Tracheal epithelial cell (primary cell): ENCODE measurements around the gene SERTAD3. TPM values are rescaled to one million over a fixed set of nuclear protein-coding genes. Genes with fewer than 3 reads are reported as not detected.

ENCODE experiments used
- total RNA-seq: library from RNA; depleted of rRNA; stranded (reverse); fragments of >200 nt; gene quantifications from 2 replicates; pipeline ENCODE4 v1.2.1, GENCODE V29; 2014

The SERTAD3 gene
- total RNA-seq: 16.6 and 28.8 TPM in 2 replicates

GRCh38 chr19:40444000-40444824, at the start of gene SERTAD3:
Gene SERTAD3, minus strand, starts transcription at chr19:40444335. Its CDS starts 2,255 bp downstream, at chr19:40442080.

GRCh38 chr19:40466985-40467734, 23.0 kb upstream of the SERTAD3 start, which contains the start of gene SPTBN4:
Gene SPTBN4, plus strand, starts transcription at chr19:40467001. Its CDS starts 5,621 bp downstream, at chr19:40472622.

GRCh38 chr19:40465557-40466218, 21.6 kb upstream of the SERTAD3 start, which contains the start of gene BLVRB:
Gene BLVRB, minus strand, starts transcription at chr19:40465745. Its CDS starts 57 bp downstream, at chr19:40465688.

GRCh38 chr19:40425450-40426287, 18.5 kb downstream of the SERTAD3 start, which contains the start of gene SERTAD1:
Gene SERTAD1, minus strand, starts transcription at chr19:40425992. Its CDS starts 2,446 bp downstream, at chr19:40423546.

DNA sequence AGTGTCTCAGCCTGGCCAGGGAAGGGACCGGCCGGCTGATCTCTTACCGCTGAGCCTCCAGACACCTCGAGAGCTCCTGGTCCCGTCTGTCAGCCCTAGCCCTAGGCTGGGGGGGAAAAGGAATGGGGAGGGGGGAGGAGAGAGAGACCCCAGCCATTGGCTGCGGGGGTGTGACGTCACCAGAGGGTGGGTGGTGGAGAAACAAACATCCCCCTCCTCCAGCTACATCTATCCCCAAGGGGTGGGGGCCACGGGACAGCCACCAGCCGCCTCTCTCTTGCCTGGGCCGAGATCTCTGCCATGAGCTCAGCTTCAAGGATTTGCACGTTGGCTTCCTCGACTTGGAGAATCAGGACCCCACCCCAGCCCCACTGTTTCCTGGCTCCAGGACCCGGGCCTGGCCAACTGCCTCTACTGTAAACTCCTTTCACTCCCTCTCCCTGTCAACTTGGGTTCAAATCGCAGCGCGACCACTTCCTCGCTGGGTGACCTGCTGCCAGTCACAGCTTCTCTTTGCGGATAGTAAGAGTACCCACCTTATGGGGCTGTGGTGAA, 30.8 kb downstream of the SERTAD3 start, which contains the start of gene PRX:
Gene PRX, minus strand, starts transcription at position 88 of the 555 bp plus-strand sequence. CDS start 5,446 bp downstream, outside the sequence.

Other genes starting within 250 kb of the SERTAD3 start
- not detected in 2 replicates for gene TTC9B, start 226.0 kb downstream of the SERTAD3 start, total RNA-seq
- gene CCNP, start 217.6 kb downstream of the SERTAD3 start, total RNA-seq: 0.21 TPM in 1 of 2 replicates, not detected in the other
- 68.2 and 83.1 TPM in 2 replicates for gene AKT2, start 159.0 kb downstream of the SERTAD3 start, total RNA-seq
- 5.3 and 7.5 TPM in 2 replicates for gene C19orf47, start 95.9 kb downstream of the SERTAD3 start, total RNA-seq
- gene PLD3, start 95.6 kb downstream of the SERTAD3 start, total RNA-seq: 239 and 300 TPM in 2 replicates
- not detected in 2 replicates for gene HIPK4, start 54.2 kb downstream of the SERTAD3 start, total RNA-seq
- 1.9 and 4.5 TPM in 2 replicates for gene PRX, start 31.0 kb downstream of the SERTAD3 start, total RNA-seq
- 26.7 and 37.7 TPM in 2 replicates for gene SERTAD1, start 18.3 kb downstream of the SERTAD3 start, total RNA-seq
- gene BLVRB, start 21.4 kb upstream of the SERTAD3 start, total RNA-seq: 313 and 530 TPM in 2 replicates
- 0.24 and 0.43 TPM in 2 replicates for gene SPTBN4, start 22.7 kb upstream of the SERTAD3 start, total RNA-seq
- 22.9 and 32.4 TPM in 2 replicates for gene SHKBP1, start 132.5 kb upstream of the SERTAD3 start, total RNA-seq
- 29.4 and 38.4 TPM in 2 replicates for gene LTBP4, start 157.0 kb upstream of the SERTAD3 start, total RNA-seq
- 13.9 and 16.9 TPM in 2 replicates for gene NUMBL, start 246.3 kb upstream of the SERTAD3 start, total RNA-seq